Measurements from ENCODE around the gene TPK1.

DNA sequence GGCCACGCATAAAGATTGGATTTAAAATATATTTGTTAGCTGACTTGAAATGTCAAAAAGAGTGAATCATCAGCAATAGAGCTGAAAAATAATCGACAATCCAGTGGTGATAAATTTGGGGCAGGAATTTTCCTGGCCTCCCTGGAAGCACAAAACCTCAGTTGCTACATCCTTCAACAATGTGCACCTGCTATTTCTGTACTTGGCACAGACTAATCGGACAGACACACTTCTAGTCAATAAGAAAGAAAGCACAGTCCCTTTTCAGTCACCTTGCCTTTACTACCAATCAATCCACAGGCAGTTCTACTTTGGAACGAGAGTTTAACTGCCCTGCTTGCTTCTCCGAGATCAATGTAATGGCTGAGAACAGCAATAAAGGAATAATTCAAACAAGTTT, 335.6 kb downstream of the TPK1 start:
- TF ChIP-seq, protein P1, sequence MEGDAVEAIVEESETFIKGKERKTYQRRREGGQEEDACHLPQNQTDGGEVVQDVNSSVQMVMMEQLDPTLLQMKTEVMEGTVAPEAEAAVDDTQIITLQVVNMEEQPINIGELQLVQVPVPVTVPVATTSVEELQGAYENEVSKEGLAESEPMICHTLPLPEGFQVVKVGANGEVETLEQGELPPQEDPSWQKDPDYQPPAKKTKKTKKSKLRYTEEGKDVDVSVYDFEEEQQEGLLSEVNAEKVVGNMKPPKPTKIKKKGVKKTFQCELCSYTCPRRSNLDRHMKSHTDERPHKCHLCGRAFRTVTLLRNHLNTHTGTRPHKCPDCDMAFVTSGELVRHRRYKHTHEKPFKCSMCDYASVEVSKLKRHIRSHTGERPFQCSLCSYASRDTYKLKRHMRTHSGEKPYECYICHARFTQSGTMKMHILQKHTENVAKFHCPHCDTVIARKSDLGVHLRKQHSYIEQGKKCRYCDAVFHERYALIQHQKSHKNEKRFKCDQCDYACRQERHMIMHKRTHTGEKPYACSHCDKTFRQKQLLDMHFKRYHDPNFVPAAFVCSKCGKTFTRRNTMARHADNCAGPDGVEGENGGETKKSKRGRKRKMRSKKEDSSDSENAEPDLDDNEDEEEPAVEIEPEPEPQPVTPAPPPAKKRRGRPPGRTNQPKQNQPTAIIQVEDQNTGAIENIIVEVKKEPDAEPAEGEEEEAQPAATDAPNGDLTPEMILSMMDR (IDR thresholded peaks at IDR 0.05; ENCODE audit: control extremely low read depth in 1 of 3, insufficient read depth in 1 of 3, low read depth in 1 of 3, low read length in 3 of 3): no peak
- no peak for TF ChIP-seq POU5F1 (IDR thresholded peaks at IDR 0.05; ENCODE audit: low read depth, low read length)
- TF ChIP-seq EGR1 (IDR thresholded peaks at IDR 0.05; ENCODE audit: borderline replicate concordance, low read depth, low read length): no peak
- TF ChIP-seq BACH1 (IDR thresholded peaks at IDR 0.05; ENCODE audit: low read length): no peak
- TF ChIP-seq TEAD4 (IDR thresholded peaks at IDR 0.05; ENCODE audit: low read depth, low read length): no peak
- TF ChIP-seq POLR2A (IDR thresholded peaks at IDR 0.05; ENCODE audit: control extremely low read depth in 1 of 2, low read depth in 2 of 2, low read length in 2 of 2): no peak
- no peak for TF ChIP-seq SIN3A (conservative IDR thresholded peaks at IDR 0.05 in 1 of 2, IDR thresholded peaks at IDR 0.05 in 1 of 2; ENCODE audit: low read depth in 1 of 2, low read length in 2 of 2)
- no peak for TF ChIP-seq TAF1 (IDR thresholded peaks at IDR 0.05; ENCODE audit: low read depth, low read length)
- no peak for TF ChIP-seq SUZ12 (IDR thresholded peaks at IDR 0.05; ENCODE audit: low read length)
- TF ChIP-seq, protein P2, sequence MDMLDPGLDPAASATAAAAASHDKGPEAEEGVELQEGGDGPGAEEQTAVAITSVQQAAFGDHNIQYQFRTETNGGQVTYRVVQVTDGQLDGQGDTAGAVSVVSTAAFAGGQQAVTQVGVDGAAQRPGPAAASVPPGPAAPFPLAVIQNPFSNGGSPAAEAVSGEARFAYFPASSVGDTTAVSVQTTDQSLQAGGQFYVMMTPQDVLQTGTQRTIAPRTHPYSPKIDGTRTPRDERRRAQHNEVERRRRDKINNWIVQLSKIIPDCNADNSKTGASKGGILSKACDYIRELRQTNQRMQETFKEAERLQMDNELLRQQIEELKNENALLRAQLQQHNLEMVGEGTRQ (IDR thresholded peaks at IDR 0.05; ENCODE audit: low read length): no peak
- TF ChIP-seq CEBPB (IDR thresholded peaks at IDR 0.05; ENCODE audit: low read depth, low read length): no peak

Data from H1 (cell line).